OCI-M1 (cell line): Measurements from ENCODE around the gene ZNF200.

ENCODE experiments used
- DNase-seq: peaks from one replicate; lab custom pipeline; 2025; lab: John Stamatoyannopoulos, UW

Gene ZNF200

GRCh38 chr16:3175157-3176093 is 59.5 kb downstream of the ZNF200 start:
- peak; percentile 94 for DNase-seq

- DNase-seq: no peak
These were observed 60.3 kb downstream of the ZNF200 start for GRCh38 chr16:3174618-3175148.

GRCh38 chr16:3173892-3174617 is 60.9 kb downstream of the ZNF200 start:
- peak; percentile 87 for DNase-seq
